Measurements from ENCODE around the gene JAZF1. TPM values are rescaled to one million over a fixed set of nuclear protein-coding genes. Genes with fewer than 3 reads are reported as not detected.

Gene JAZF1
- total RNA-seq, 2 donors from 2014 or later, result 9.3 to 37.4 TPM

DNA sequence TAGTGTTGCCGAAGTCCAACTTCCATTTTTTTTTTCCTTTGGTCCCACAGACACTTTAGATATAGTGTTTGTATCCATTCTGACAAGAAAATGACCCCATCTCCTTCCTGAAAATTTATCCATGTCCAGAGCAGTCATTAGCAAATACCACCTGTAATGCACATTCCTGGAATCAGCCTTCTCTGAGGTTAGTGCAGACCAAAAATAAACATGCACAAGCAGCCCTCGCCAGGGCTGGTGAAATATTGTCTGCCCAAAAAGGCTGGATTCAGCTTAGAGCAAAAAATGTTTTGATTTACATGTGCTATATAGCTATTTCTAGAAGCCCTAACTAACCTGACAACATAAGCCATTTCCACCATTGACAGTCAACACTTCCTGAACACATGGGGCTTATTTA is 294.9 kb downstream of the JAZF1 start:
- TF ChIP-seq POLR2A (IDR thresholded peaks at IDR 0.05) (no peak), POLR2AphosphoS5 (IDR thresholded peaks at IDR 0.05) (no peak)
- TF ChIP-seq, protein P1, sequence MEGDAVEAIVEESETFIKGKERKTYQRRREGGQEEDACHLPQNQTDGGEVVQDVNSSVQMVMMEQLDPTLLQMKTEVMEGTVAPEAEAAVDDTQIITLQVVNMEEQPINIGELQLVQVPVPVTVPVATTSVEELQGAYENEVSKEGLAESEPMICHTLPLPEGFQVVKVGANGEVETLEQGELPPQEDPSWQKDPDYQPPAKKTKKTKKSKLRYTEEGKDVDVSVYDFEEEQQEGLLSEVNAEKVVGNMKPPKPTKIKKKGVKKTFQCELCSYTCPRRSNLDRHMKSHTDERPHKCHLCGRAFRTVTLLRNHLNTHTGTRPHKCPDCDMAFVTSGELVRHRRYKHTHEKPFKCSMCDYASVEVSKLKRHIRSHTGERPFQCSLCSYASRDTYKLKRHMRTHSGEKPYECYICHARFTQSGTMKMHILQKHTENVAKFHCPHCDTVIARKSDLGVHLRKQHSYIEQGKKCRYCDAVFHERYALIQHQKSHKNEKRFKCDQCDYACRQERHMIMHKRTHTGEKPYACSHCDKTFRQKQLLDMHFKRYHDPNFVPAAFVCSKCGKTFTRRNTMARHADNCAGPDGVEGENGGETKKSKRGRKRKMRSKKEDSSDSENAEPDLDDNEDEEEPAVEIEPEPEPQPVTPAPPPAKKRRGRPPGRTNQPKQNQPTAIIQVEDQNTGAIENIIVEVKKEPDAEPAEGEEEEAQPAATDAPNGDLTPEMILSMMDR (IDR thresholded peaks at IDR 0.05), result no peak
- Histone ChIP-seq H3K27me3 (replicated peaks; ENCODE audit: insufficient read depth) (no peaks in the 10 kb centered on the region), H3K4me1 (replicated peaks) (no peaks in the 10 kb centered on the region), H3K36me3 (no peaks in the 10 kb centered on the region), H3K4me3 (no peak overlapping the region), H3K9me3 (no peaks in the 10 kb centered on the region), H3K27ac (no peak overlapping the region)
- no peak for DNase-seq (ENCODE audit: low spot score)
- intact Hi-C loops (cut with DNase I), result no loop called here
- 86% methylated on average over 2 of the region's 2 CpGs for WGBS

DNA sequence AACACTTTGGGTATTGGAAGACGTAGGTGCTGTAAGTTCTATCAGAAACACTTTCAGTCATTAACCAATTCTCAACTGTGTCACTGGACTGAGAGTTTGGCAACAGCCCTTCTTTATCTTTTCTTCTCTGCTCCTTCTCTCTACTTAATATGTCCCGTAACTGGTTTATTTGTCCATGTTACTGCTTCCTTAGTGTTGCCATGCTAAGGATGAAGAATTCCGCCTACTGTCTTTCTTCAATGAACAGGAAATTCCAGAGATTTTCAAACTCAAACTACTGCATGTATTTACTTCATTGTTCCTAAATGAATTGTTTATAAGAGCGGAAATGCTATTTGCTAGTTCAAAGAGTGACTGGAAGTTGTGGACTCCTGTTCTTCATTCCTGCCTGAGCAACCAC is 296.9 kb downstream of the JAZF1 start:
- TF ChIP-seq POLR2AphosphoS5 (IDR thresholded peaks at IDR 0.05), result no peak
- TF ChIP-seq POLR2A (IDR thresholded peaks at IDR 0.05), result no peak
- TF ChIP-seq, protein P1 (IDR thresholded peaks at IDR 0.05), result no peak
- Histone ChIP-seq H3K27ac (no peak overlapping the region), H3K27me3 (replicated peaks; ENCODE audit: insufficient read depth) (no peaks in the 10 kb centered on the region), H3K9me3 (no peaks in the 10 kb centered on the region), H3K36me3 (no peaks in the 10 kb centered on the region), H3K4me3 (no peak overlapping the region), H3K4me1 (replicated peaks) (no peaks in the 10 kb centered on the region)
- no peak for DNase-seq (ENCODE audit: low spot score)
- WGBS, result 79% methylated on average over 4 of the region's 4 CpGs
- intact Hi-C loops (cut with DNase I), result no loop called here

DNA sequence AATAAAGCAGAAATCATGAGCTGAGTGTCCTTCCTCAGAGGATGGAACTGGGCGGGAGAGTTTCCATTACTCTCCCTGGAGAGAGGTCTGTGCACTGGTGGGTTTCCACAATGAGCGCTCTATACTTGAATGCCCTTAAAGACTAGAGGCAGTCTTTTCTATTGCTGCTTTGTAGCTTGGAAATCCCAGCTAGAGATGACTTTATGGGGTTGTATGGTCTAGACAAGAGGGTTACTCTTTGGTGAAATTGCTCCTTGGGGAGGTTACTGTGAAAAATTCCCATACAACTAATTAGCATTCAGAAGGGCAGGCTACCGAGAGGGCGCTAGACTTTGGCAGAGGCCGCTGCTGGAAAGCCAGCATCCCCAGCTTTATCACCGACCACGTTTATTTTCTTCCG is 303.8 kb downstream of the JAZF1 start:
- Histone ChIP-seq H3K9me3 (no peaks in the 10 kb centered on the region), H3K36me3 (no peaks in the 10 kb centered on the region), H3K4me1 (replicated peaks) (no peaks in the 10 kb centered on the region), H3K27ac (no peak overlapping the region), H3K4me3 (no peak overlapping the region), H3K27me3 (replicated peaks; ENCODE audit: insufficient read depth) (no peaks in the 10 kb centered on the region)
- 87% methylated on average over 8 of the region's 8 CpGs for WGBS
- TF ChIP-seq POLR2AphosphoS5 (IDR thresholded peaks at IDR 0.05) (no peak), POLR2A (IDR thresholded peaks at IDR 0.05) (no peak)
- TF ChIP-seq, protein P1 (IDR thresholded peaks at IDR 0.05), result no peak
- no peak for DNase-seq (ENCODE audit: low spot score)
- intact Hi-C loops (cut with DNase I), result no loop called here

DNA sequence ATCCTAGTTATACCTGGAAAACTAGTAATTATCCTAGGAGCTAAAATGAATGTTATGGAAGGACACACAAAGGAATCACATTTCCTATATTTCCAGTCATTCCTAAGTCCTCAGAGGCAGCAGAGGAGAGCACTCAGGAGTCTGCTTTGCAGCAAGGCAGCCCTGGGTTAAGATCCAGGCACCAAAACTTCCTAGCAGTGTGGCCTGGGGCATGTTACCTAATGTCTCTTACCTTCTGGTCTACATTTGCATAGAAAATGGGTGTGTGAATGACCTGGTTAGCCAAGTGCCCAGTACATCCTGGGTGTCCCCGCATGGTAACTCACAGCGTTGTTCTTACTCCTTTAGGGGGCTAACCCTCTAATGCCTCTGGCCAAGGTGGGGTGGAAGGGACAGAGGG is 304.8 kb downstream of the JAZF1 start:
- H3K27ac ChIP-seq, result no peak overlapping the region
- WGBS, result 91% methylated on average over 2 of the region's 2 CpGs
- intact Hi-C loops (cut with DNase I), result no loop called here
- H3K4me3 ChIP-seq, result no peak overlapping the region
- no peak for DNase-seq (ENCODE audit: low spot score)
- TF ChIP-seq POLR2A (IDR thresholded peaks at IDR 0.05) (no peak), POLR2AphosphoS5 (IDR thresholded peaks at IDR 0.05) (no peak)
- TF ChIP-seq, protein P1 (IDR thresholded peaks at IDR 0.05), result no peak
- H3K36me3 ChIP-seq, result no peaks in the 10 kb centered on the region
- no peaks in the 10 kb centered on the region for H3K4me1 ChIP-seq (replicated peaks)
- no peaks in the 10 kb centered on the region for H3K27me3 ChIP-seq (replicated peaks; ENCODE audit: insufficient read depth)
- H3K9me3 ChIP-seq, result no peaks in the 10 kb centered on the region

DNA sequence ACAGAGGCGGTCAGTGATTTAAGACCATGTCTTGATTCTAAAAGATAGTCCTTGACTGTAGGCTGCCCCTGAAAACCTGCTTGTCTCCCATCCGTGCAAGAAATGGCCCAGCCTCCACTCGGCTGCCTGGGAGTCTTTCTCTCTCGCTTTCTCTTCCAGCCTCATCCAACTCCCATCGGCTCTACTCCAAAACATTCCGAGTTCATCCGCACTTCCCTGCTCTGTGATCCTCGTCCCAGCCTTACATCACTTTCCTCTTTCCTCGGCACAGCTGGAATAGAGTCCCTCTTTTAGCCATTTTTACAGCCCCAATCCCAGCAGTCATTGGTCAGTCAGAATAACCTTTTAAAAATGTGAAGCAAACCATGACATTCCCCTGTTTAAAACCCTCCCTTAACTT is 305.5 kb downstream of the JAZF1 start:
- no peak for TF ChIP-seq POLR2AphosphoS5 (IDR thresholded peaks at IDR 0.05)
- no peak for DNase-seq (ENCODE audit: low spot score)
- Histone ChIP-seq H3K9me3 (no peaks in the 10 kb centered on the region), H3K27me3 (replicated peaks; ENCODE audit: insufficient read depth) (no peaks in the 10 kb centered on the region), H3K27ac (no peak overlapping the region), H3K4me3 (no peak overlapping the region), H3K36me3 (no peaks in the 10 kb centered on the region), H3K4me1 (replicated peaks) (no peaks in the 10 kb centered on the region)
- intact Hi-C loops (cut with DNase I), result no loop called here
- 93% methylated on average over 9 of the region's 9 CpGs for WGBS

All from prostate gland (tissue), 2 donors.